Measurements from ENCODE around the gene ADAMTSL3.

DNA sequence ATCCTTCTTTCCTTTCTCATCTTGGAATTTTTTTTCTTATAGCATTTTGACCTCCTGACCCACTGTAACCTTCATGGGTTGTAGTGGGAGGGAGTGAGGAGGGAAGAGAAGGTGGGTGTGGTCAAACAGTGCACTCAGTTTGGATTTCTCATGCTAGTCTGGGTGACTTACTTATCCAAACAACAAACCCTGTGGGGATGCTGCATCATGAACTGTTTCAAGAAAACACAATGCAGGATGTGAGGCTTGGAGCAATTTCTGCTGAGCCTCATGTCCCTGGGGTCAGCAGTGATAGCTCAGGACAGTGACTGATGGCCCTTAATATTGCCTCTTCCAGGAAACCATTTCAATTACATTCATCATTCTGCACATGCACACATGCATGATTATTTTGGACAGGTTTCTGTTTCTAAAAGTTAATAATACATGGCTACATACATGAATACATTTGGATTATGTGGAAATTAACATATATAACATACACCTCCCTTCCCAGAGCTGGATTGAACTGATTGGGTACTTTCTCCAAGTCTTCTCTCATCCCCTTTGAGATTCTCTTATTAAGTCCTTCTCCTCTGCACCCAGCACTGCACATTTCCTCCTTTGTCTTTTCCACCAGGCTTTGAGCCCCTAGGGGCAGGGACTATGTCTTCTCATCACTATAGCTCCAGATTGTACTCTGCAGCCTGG lies 61.2 kb downstream of the ADAMTSL3 start:
- TF ChIP-seq CTCF (IDR thresholded peaks at IDR 0.05; ENCODE audit: low read depth, low read length, poor library complexity, severe bottlenecking): no peak
- TF ChIP-seq EZH2phosphoT487 (IDR thresholded peaks at IDR 0.05; ENCODE audit: borderline replicate concordance, low read length): no peak
